Epidermal melanocyte (primary cell): ENCODE measurements around the gene ATOSA.
A peak's percentile ranks its signal among the peaks of the same experiment; 100 is the strongest.

Experiments
- DNase-seq: peaks from one replicate; pipeline ENCODE4 v3.0.0; 2011; ENCODE audit warnings: low spot score; ENCODE audit not compliant: insufficient read length

ATOSA gene

DNA sequence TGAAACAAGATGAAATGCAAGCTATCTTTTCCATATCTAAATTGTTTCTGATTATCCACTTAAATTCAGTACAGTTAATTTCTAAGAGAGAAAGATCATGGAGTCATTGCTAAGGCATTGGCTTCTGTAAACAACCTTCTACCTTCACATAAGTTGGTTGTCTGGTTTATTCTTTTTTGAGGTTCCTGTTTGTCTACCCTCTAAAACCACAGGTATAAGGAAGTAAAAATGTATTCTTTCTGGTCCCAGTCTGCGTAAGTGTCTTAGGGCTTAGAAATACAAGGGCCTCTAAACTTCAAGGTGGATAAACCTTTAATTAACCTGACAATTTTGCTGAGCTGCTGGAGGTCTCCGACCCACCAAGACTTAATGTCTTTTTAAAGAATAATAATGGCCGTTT, 3.6 kb upstream of the ATOSA start:
- DNase-seq = no peak

GRCh38 chr15:52682200-52682599, 3.0 kb upstream of the ATOSA start:
- DNase-seq = no peak

DNA sequence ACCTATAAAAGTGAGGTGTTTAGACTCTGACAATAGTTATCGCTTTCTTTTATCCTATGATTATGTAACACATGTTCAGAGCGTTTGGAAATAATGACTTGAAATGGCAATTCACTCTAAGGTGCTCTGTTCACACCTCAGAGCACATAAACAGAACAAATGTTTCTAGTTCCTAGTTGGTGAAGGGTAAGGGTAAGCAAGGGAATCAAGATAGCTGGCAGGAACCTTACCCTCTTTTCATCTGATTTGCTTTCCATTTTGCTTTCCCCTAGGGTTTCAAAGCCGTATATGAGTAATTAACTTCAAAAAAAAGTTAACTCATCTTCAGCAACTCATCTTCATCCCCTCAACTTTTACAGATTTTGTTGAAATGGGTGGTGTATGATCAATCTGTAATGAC, 2.3 kb upstream of the ATOSA start:
- DNase-seq = no peak

DNA sequence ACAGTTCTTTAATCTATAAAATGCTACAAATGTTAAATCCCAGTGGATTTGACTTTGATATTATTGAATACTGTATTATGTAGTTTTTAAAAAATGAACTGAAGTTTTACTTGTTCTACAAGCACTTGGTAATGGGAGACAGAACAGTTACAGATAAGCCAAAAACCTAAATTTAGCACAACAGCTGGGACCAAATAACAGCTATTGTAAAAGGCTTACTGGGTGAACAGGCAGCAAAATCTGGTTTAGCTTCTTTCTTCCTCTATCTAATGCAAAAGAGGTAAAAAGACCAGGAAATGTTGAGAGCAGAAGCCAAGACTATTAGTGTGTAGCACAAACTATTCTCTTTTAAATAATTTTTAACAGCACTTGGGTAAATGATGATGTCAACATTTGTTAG, 1.6 kb upstream of the ATOSA start:
- DNase-seq = no peak

GRCh38 chr15:52680041-52680391, 828 bp upstream of the ATOSA start:
- peak; percentile 22 for DNase-seq

DNA sequence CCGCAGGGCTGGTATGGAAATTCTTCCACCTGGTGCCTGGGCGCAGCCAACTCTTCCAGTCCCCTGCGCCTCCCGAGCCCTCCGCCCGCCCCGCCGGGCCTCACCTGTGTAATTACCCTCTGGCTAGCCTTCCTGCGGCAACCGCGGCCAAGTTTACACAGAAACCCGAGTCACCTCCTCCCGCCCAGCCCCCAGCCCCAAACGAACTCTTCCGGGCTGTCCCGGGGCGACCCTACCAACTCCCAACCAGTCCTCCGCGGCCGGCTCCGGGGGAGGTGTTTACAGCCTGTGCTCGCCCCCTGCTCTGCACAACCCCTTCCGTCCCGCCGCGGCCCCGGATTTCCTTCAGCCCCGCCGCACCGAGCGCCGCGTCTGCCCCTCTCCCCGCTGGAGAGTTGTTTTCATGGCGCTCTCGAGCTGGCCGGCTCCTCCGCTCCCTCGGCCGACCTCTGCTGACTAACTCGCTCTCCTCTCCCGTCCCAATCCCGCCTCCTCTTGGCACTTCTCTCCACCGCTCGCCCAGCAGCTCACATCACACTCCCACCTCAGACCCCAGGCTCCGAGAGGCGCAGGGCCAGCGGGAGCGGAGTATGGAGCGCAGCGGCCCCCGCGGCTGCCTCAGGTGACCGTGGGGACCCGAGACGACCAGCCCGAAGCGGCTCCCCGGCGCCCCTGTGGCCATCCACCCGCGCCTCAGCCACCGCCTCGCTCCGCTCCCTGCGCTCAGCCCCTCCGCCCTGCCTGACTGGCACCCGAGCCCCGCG, 538 bp downstream of the ATOSA start:
- no peak for DNase-seq

- DNase-seq = no peak
Measured at GRCh38 chr15:52677593-52678467, 1.4 kb downstream of the ATOSA start.

DNA sequence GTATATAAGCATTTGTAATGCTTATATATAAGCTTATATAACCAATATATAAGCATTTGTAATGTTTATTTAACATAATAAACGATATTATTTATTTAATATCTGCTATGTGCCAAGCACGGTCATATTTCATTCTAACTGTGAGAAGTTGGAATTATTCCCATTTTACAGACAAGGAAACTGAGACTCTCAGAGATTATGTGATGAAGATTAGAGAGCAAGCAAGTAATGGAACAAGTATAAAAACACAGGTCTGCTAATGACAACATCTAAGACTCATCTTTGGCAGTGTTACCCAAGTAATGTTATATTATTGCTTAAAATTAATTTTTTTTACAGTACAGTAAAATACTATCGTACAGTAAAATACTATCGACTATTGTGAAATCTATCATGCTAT, 4.4 kb downstream of the ATOSA start:
- DNase-seq = no peak

DNA sequence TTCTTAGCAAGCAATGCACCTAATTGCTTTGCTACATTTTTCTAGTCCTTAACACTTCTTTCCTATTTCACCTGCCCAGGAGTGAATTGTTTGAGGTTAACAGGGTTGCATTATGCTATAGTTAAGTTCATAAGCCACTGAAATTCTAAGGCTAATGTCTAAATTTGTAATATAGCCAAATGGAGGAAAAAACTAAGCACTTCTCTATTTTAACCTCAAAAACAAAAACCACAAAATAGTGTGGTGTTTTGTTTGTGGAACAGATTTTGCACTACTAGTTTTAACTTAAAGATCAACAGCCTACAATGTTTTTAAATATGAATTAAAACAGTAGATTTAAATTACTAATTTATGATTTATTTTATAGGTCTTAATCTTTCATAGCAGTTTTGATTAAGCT, 5.5 kb downstream of the ATOSA start:
- DNase-seq = no peak

- DNase-seq = no peak
Measured at GRCh38 chr15:52673312-52673711, 5.9 kb downstream of the ATOSA start.

GRCh38 chr15:52672661-52673060, 6.5 kb downstream of the ATOSA start:
- DNase-seq = no peak

- no peak for DNase-seq
Measured at GRCh38 chr15:52670087-52670486, 9.1 kb downstream of the ATOSA start.

GRCh38 chr15:52668133-52668532, 11.1 kb downstream of the ATOSA start:
- DNase-seq = no peak

- DNase-seq = no peak
Measured at GRCh38 chr15:52667597-52667996, 11.6 kb downstream of the ATOSA start.

GRCh38 chr15:52663536-52664294, 15.5 kb downstream of the ATOSA start:
- DNase-seq = no peak

- DNase-seq = no peak
Measured at GRCh38 chr15:52661909-52662308, 17.3 kb downstream of the ATOSA start.

- DNase-seq = no peak
Measured at GRCh38 chr15:52660192-52660591, 19.0 kb downstream of the ATOSA start.

- DNase-seq = no peak
Measured at GRCh38 chr15:52658955-52659354, 20.2 kb downstream of the ATOSA start.

GRCh38 chr15:52657338-52657737, 21.9 kb downstream of the ATOSA start:
- no peak for DNase-seq

DNA sequence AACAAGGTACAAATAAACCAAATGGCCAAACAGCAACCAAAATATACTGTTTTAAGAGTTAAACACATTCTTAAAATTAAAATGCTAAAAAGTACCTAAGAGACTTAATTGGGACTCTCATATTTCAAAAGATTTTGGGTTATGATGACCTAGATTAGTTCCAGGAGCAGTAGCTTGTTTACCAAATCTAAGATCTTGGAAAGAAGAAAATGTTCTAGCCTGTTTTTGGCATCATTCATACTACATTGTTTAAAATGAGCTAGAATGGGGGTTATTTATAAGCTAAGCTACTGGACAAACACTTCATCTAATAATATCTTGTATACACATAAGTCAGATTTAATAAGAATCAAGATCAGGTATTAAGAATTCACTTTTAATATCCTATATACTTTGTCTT, 22.8 kb downstream of the ATOSA start:
- no peak for DNase-seq

- DNase-seq = no peak
Measured at GRCh38 chr15:52653431-52653964, 25.7 kb downstream of the ATOSA start.

DNA sequence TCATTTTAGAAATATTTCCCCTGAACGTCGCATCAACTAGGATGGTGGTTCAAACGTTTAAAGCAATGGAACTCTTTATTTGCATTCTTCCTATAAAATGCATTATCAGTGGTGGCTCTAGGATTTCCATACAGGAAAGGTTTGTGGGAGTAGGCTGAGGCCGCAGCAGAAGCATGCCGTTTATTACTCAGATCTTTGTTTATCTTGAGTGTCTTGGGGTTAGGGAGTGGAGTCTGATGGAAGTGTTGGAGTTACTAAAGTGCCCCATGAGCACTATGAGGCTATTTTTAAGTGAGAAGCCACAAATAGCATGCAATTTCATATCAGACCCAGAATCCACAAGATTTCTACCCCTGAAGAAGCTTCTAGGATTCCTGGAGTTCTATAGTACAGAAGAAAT, 26.2 kb downstream of the ATOSA start:
- DNase-seq = no peak
